Psoas muscle (tissue), 8 donors: Measurements from ENCODE around the gene TMEM53. TPM values are rescaled to one million over a fixed set of nuclear protein-coding genes. Genes with fewer than 3 reads are reported as not detected.

Experiments
- ATAC-seq, 4 donors: fragments of 200-7000 bp; cut with Tn5 transposase; one replicate each; pipeline ENCODE4 v1.9.1; 2020; ENCODE audit warnings: moderate library complexity in 3 of 4, mild to moderate bottlenecking in 2 of 4
- DNase-seq, 2 donors: peaks; one replicate each; pipeline ENCODE4 v3.0.0-alpha.2; 2020
- H3K27ac ChIP-seq: fragments of 200-600 bp; one replicate; pipeline ENCODE4 v1.8.0; 2022
- H3K27me3 ChIP-seq, 3 donors: fragments of 200-600 bp in 1 of 3; one replicate each; pipeline versions ENCODE4 v1.6.1 to v1.8.0; 2013 to 2022; ENCODE audit warnings: low read length in 2 of 3, mild to moderate bottlenecking in 2 of 3, moderate library complexity in 1 of 3; ENCODE audit not compliant: insufficient read depth in 3 of 3
- H3K36me3 ChIP-seq, 2 donors: fragments of 200-600 bp in 1 of 2; one replicate each; pipeline versions ENCODE4 v1.6.1 to v1.8.0; 2013 to 2022; ENCODE audit warnings: low read depth in 1 of 2, mild to moderate bottlenecking in 1 of 2, moderate library complexity in 1 of 2; ENCODE audit not compliant: insufficient read depth in 1 of 2
- H3K4me1 ChIP-seq: fragments of 200-600 bp; one replicate; pipeline ENCODE4 v1.8.0; 2022
- H3K4me3 ChIP-seq: fragments of 200-600 bp; one replicate; pipeline ENCODE4 v1.8.0; 2022; ENCODE audit warnings: mild to moderate bottlenecking
- H3K9me3 ChIP-seq: fragments of 200-600 bp; one replicate; pipeline ENCODE4 v1.8.0; 2022
- CTCF ChIP-seq: fragments of 200-600 bp; IDR thresholded peaks from one replicate; pipeline ENCODE4 v1.8.0; 2022; ENCODE audit warnings: antibody characterized with exemption
- WGBS, 3 donors: extraction: QIAGEN DNeasy Blood & Tissue Kit; methylation state at CpG; one replicate each; pipeline versions ENCODE4 v1.1.6 to v1.1.7; 2013; 5-methylcytosine and 5-hydroxymethylcytosine counted together
- intact Hi-C, 2 donors: fragments of 100-400 bp; cut with DNase I; formaldehyde crosslinking; loops; one replicate each; pipeline versions ENCODE4 v1.11.0 to v1.14.2; 2022
- polyA plus RNA-seq, 3 donors: library from polyadenylated mRNA; stranded (reverse); fragments of 200-250 nt; gene quantifications; one replicate each; pipeline ENCODE4 v1.2.3, GENCODE V29; 2013
- total RNA-seq, 4 donors: library from RNA; stranded (reverse); fragmentation: NEBNext Ultra II Directional in 2 of 4; extraction: Animal tissue kit (Norgen Biotek cat#: 25700) in 2 of 4; gene quantifications; one replicate each; pipeline versions ENCODE4 v1.2.1 to v1.2.4, GENCODE V29; 2021 to 2023
- donor health status: healthy with polysubstance abuse.
- donor health status: DM: no; HTN: no; CAD: no; lungs with moderate emphysema.
- donor health status: Bipolar disorder and iron deficiency.
- donor health status: healthy.
- donor health status: DM: yes; HTN: yes; CAD: no.
- donor health status: DM: no; HTN: no; CAD: no.
- donor health status: DM: no; HTN: no; CAD: no.
- donor health status: DM: yes; HTN: yes; CAD: no.

TMEM53 gene
- total and polyA plus RNA-seq, 7 donors: 2.4 to 7.7 (median 6.2) TPM

- ATAC-seq (no peak), DNase-seq (no peak)
- intact Hi-C loops: loop anchor here in 1 of 2 donors (2.0 kb wide), 1 partner anchor 55 kb away; no protein-coding TSS in a partner anchor
- no peaks in the 10 kb centered on the region for H3K27me3 ChIP-seq
- no peak overlapping the region for H3K4me3 ChIP-seq
- H3K9me3 ChIP-seq: no peaks in the 10 kb centered on the region
- H3K36me3 ChIP-seq: no peaks in the 10 kb centered on the region
- H3K4me1 ChIP-seq: no peaks in the 10 kb centered on the region
- no peak overlapping the region for H3K27ac ChIP-seq
- no peak for TF ChIP-seq CTCF
- 95 to 100% (median 96%) methylated on average over 3 of the region's 3 CpGs for WGBS, 3 donors
Observed at GRCh38 chr1:44693900-44694299, 19.6 kb upstream of the TMEM53 start.

- H3K4me1 ChIP-seq: no peaks in the 10 kb centered on the region
- ATAC-seq: no peak
- H3K27me3 ChIP-seq: no peaks in the 10 kb centered on the region
- DNase-seq: no peak
- no peak overlapping the region for H3K4me3 ChIP-seq
- no peak for TF ChIP-seq CTCF
- intact Hi-C loops: loop anchor here in 1 of 2 donors (2.0 kb wide), 1 partner anchor 56 kb away; no protein-coding TSS in a partner anchor
- H3K9me3 ChIP-seq: no peaks in the 10 kb centered on the region
- WGBS, 3 donors: 85 to 89% (median 88%) methylated on average over 2 of the region's 2 CpGs
- H3K27ac ChIP-seq: no peak overlapping the region
- H3K36me3 ChIP-seq: no peaks in the 10 kb centered on the region
Observed at GRCh38 chr1:44693159-44693558, 18.9 kb upstream of the TMEM53 start.

- Histone ChIP-seq H3K9me3 (no peaks in the 10 kb centered on the region), H3K4me1 (no peaks in the 10 kb centered on the region), H3K27me3 (no peaks in the 10 kb centered on the region), H3K27ac (no peak overlapping the region), H3K36me3 (no peaks in the 10 kb centered on the region), H3K4me3 (no peak overlapping the region)
- 81 to 91% (median 84%) methylated on average over 3 of the region's 3 CpGs for WGBS, 3 donors
- no peak for TF ChIP-seq CTCF
- intact Hi-C loops: no loop called here
- ATAC-seq (no peak), DNase-seq (no peak)
Observed at GRCh38 chr1:44689447-44689765, 15.1 kb upstream of the TMEM53 start.

GRCh38 chr1:44688760-44689446 lies 14.6 kb upstream of the TMEM53 start:
- no peaks in the 10 kb centered on the region for H3K36me3 ChIP-seq
- H3K27me3 ChIP-seq: no peaks in the 10 kb centered on the region
- no peak overlapping the region for H3K4me3 ChIP-seq
- ATAC-seq: no peak
- intact Hi-C loops: no loop called here
- H3K27ac ChIP-seq: no peak overlapping the region
- H3K9me3 ChIP-seq: no peaks in the 10 kb centered on the region
- WGBS, 3 donors: 85 to 86% (median 85%) methylated on average over 12 of the region's 12 CpGs
- H3K4me1 ChIP-seq: no peaks in the 10 kb centered on the region
- no peak for TF ChIP-seq CTCF
- no peak for DNase-seq

GRCh38 chr1:44685881-44686280 lies 11.6 kb upstream of the TMEM53 start:
- Histone ChIP-seq H3K27ac (no peak overlapping the region), H3K36me3 (no peaks in the 10 kb centered on the region), H3K4me1 (no peaks in the 10 kb centered on the region), H3K9me3 (no peaks in the 10 kb centered on the region), H3K27me3 (no peaks in the 10 kb centered on the region), H3K4me3 (no peak overlapping the region)
- 79 to 81% (median 79%) methylated on average over 8 of the region's 8 CpGs for WGBS, 3 donors
- intact Hi-C loops: no loop called here
- TF ChIP-seq CTCF: no peak
- ATAC-seq (no peak), DNase-seq (no peak)
